Activated CD4-positive, CD25-positive, alpha-beta regulatory T cell treated with anti-CD3 and anti-CD28 coated beads, Interleukin-2, amount 50 U/mL, for 24 hours (primary cell): Measurements from ENCODE around the gene ST6GAL1.
"Not testable (repeated sequence)": the region's sequence is repeated elsewhere in the genome, so short reads cannot be mapped to it uniquely, and the experiment has no call there.

ENCODE experiments used
- ATAC-seq, 2 donors: fragments of 150-1000 bp; cut with Tn5 transposase; one replicate each; pipeline ENCODE4 v1.10.0; 2021; ENCODE audit warnings: mild to moderate bottlenecking in 1 of 2, moderate library complexity in 1 of 2

ST6GAL1 gene

GRCh38 chr3:187052427-187052826 lies 122.1 kb downstream of the ST6GAL1 start:
- ATAC-seq = not testable (repeated sequence)

GRCh38 chr3:187054433-187054832 lies 124.1 kb downstream of the ST6GAL1 start:
- not testable (repeated sequence) for ATAC-seq

GRCh38 chr3:187057803-187058202 lies 127.5 kb downstream of the ST6GAL1 start:
- not testable (repeated sequence) for ATAC-seq

GRCh38 chr3:187061748-187062147 lies 131.4 kb downstream of the ST6GAL1 start:
- ATAC-seq = no peak

GRCh38 chr3:187062526-187063177 lies 132.3 kb downstream of the ST6GAL1 start:
- no peak for ATAC-seq

- peak; percentile 62 to 69 for ATAC-seq
Measured at GRCh38 chr3:187063286-187064121, 133.2 kb downstream of the ST6GAL1 start.

- no peak for ATAC-seq
Measured at GRCh38 chr3:187064210-187065115, 134.1 kb downstream of the ST6GAL1 start.

GRCh38 chr3:187066228-187066995 lies 136.1 kb downstream of the ST6GAL1 start:
- ATAC-seq = peak; percentile 60 to 83

GRCh38 chr3:187068787-187069186 lies 138.5 kb downstream of the ST6GAL1 start:
- ATAC-seq = no peak

- ATAC-seq = no peak
Measured at GRCh38 chr3:187069857-187070516, 139.7 kb downstream of the ST6GAL1 start.

GRCh38 chr3:187072102-187072501 lies 141.8 kb downstream of the ST6GAL1 start:
- ATAC-seq = no peak

- no peak for ATAC-seq
Measured at GRCh38 chr3:187072511-187072910, 142.2 kb downstream of the ST6GAL1 start.

GRCh38 chr3:187073581-187074098 lies 143.3 kb downstream of the ST6GAL1 start:
- ATAC-seq = no peak

- ATAC-seq = no peak
Measured at GRCh38 chr3:187074846-187075245, 144.5 kb downstream of the ST6GAL1 start.

GRCh38 chr3:187076297-187076696 lies 146.0 kb downstream of the ST6GAL1 start:
- no peak for ATAC-seq

GRCh38 chr3:187077085-187077484 lies 146.8 kb downstream of the ST6GAL1 start:
- ATAC-seq = no peak

GRCh38 chr3:187077537-187077936 lies 147.2 kb downstream of the ST6GAL1 start:
- no peak for ATAC-seq

- ATAC-seq = no peak
Measured at GRCh38 chr3:187079090-187080022, 149.0 kb downstream of the ST6GAL1 start.

- no peak for ATAC-seq
Measured at GRCh38 chr3:187080799-187081450, 150.6 kb downstream of the ST6GAL1 start.
